HUDEP-2 (cell line): ENCODE data around the gene RBM47.
"Not testable (repeated sequence)": the region's sequence is repeated elsewhere in the genome, so short reads cannot be mapped to it uniquely, and the experiment has no call there.

Experiments
- DNase-seq, 76 experiments: peaks; one replicate each; lab custom pipeline; 2025; ENCODE audit not compliant: unreplicated experiment in 76 of 76; lab: John Stamatoyannopoulos, UW

Gene RBM47

DNA sequence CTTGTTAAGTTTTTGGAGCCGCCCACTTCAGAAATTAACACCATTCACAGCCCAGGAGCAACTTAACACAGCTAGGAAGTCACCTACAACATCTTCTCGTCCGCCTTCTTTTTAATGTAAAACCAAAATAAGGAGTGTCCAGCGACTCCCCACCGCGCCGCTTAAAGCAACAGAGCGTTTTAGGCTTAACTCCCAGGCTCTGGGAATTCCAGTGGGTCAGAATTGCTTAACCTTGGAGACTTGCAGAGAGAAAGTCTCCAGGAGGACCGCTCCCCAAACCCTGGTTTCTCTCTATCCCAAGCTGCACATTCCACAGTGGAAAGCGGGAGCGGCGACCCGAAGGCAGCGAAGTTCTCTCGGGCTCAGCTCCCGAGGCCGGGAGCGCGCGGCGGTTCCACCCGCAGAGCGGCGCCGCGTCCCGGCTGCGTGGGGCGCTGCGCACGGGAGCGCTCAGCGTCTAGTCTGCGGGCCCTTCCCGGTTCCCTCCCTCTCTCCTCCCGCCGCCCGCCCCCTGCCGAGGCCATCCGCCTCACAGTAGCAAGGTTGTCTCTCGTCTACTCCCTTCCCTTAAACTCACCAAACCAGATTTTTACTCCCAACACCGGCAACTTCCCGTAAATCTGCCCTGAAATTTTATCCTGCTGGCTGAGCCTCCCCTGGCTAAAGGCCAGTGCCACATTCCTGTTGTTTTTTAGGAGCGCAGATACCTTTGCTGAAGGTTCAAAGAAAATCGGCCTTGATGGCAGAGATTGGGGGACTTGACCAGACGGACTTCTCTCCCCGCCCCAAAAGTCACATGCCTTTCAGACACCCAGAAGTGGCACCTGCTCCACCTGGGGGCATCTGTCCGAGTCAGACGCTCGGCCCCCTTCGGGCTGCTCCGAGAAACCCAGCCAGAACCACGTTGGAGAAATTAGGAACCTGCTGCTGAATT lies at the start of gene RBM47:
Gene RBM47, minus strand, starts transcription at position 464 of the 934 bp plus-strand sequence. CDS start 190,971 bp downstream, outside the sequence.
- no peak for DNase-seq

DNA sequence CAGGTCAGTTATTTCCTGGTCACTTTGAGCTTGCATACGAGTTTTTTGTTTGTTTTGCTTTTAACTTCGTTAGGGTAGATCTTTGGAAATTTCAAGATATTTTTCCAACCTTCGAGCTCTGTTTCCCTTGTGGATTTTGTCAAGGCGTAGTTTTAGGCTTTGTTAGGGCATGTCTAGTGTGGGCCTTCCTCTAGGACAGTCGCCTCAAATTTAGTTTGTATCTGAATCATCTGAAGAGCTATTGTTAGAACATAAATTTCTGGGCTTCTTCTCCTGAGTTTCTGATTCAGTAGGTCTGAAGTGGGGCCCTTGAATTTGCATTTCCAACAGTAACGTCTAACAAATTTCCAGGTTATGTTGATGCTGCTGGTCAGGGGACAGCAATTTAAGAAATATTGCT lies 48.8 kb upstream of the RBM47 start:
- DNase-seq: no peak

DNA sequence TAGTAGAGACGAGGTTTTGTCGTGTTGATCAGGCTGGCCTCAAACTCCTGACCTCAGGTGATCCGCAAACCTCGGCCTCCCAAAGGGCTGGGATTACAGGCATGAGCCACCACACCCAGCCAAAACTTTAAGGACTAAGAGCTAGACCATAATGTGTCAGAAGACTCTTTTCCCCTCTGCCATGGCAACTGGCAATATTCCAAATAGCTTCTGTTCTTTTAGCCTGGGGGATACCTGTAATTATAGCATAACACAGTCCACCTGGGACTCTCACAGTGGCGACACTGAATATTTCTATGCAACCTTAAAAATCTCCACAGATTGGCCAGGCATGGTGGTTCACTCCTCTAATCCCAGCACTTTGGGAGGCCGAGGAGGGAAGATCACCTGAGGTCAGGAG lies 45.5 kb upstream of the RBM47 start:
- no peak for DNase-seq

DNA sequence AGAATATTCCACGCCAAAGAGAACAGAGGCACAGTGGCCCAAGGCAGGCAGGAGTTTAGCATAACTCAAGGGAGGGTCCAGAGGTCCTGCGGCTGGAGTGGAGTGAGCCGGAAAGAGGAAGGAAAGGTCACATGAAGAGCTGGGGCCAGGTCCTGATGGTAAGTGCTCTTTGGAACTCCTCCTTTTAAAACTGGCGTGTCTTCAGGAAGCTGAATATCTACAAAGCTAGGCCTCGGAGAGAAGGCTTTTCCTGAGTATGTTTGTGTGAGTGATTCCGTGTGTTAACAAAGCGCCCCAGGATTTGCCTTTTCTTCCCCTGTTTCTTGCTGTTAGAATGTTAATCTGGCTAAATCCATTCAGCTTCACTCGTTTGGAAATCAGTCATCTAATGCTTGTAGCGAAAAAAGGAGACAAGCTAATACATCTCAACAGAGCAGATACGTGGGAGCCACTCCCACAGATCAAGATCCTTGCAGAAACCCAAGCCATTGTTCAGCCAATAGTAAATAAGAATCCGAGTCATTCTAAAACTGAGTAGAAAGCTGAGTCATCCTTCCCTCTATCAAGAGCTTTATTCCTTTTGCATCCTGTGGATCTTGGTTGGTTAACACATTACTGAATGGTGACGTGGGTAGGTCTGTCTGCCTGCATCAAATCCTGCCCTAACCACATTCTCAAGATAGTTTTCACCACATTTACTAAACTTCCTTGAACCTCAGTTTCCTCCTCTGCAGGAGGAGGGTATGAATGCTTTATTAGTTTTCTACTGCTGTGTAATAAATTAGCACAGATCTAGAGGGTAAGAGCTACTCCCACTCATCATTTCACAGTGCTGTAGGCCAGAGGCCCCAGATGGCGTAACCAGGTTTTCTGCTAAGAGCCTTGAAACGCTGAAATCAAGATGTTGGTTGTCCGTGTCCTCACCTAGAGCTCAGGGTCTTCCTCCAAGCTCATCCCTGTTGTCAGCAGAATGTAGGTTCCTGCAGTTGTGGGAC lies 43.2 kb upstream of the RBM47 start:
- no peak for DNase-seq

DNA sequence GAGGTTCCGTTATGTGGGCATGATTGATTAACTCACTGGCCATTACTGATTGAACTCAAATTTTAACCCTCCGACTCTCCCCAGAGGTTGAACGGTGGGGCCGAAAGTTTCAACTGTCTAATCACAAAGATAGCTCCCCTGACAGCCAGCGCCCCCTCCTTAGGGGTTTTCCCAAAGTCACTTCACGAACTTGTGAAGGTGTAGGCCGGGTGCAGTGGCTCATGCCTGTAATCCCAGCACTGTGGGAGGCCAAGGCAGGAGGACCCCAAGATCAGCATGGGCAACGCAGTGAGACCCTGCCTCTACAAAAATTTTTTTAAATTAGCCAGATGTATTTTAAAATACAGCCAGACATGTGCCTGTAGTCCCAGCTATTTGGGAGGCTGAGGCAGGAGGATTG lies 39.8 kb upstream of the RBM47 start:
- DNase-seq: no peak

DNA sequence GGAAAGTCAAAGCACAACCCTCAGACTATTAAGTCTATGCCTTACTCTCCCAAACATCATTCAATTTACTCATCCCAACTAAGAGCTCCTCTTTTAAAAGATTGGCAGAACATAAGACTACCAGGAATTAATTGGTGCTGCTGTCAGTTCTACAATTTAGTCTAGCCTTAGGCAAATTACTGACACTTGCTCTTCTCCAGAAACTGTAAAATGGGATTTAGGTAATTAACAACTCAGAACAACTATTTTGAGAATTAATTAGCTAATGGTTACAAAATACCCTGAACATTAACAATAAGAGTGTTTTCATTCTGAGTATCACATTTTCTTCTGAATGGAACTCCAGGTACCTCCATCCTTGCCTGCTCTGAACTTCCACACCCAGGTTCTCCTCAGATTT lies 36.2 kb upstream of the RBM47 start:
- DNase-seq: no peak

DNA sequence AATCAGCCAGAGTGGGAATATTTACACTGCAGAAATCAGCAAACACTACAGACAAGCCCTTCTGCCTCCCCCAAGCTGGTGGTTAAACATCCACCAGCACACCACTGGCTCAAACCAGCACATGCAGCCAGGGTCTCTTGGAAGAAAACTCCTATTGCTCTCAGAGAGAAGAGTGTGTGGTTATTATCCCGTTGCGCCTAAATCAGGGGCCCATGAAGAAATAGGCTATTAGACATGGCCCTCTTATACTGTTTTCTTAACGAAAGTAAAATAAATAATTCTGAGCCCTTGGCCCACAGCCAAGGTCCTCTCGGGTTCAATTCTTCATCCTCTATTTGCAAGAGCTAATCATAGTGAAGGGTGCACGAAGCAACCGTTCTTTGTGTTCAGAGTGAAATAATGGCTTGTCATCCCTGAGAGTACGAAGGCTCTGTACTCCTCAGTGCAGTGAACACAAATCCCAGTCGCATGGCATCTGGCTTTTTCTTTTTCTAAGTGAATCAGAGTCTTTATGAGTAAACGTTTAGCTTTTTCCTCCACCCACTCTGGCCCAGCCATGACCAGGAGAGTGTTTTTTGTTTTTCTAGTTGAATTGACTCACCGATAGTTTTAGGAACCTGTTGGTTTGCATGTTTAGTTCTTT lies 33.4 kb upstream of the RBM47 start:
- DNase-seq: no peak

DNA sequence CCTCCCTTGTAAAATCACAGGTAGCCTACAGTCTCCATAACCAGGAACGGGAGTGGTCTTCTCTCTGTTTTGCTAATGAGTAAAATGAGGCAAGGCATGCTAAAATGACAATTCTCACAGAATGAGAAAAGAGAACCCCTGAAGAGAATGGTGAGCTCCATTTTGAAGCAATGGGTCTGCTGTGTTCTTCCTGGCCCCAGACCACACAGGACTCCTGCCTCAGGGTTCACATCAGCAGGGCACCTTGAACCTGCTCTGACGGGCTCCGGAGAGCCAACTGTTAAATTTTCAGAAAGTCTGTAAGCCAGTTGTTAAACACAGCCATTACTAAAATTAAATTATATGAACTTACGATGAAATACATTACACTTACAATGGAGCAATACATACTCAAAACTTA lies 32.1 kb upstream of the RBM47 start:
- DNase-seq: no peak

DNA sequence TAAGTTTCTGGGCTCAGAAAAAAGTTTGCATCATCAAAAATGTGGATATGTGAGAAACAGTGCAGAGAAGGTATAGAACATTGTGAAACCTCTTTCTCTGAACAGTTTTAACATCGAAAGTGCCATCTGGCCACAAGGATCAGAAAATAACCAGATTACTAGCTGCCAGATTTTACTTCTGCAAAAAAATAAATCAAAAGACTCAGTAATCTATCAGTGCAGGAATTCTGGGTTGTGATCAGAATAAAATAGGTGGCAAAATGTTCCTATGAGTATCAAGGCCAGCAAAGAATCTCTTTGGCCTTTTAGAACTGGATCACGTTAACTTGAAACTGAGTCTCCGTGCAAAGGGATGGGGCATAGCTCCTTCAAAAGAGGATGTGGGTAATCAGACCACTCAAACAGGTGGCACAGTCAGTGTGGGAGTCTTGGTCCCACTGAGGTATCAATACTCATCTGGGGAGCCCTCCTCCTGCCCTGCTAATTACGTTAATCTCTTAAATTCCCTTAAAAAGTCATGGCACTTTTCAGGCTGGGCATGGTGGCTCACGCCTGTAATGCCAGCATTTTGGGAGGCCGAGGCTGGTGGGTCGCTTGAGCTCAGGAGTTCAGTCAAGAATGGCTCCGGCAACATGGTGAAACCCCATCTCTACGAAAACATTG lies 26.7 kb upstream of the RBM47 start:
- no peak for DNase-seq

DNA sequence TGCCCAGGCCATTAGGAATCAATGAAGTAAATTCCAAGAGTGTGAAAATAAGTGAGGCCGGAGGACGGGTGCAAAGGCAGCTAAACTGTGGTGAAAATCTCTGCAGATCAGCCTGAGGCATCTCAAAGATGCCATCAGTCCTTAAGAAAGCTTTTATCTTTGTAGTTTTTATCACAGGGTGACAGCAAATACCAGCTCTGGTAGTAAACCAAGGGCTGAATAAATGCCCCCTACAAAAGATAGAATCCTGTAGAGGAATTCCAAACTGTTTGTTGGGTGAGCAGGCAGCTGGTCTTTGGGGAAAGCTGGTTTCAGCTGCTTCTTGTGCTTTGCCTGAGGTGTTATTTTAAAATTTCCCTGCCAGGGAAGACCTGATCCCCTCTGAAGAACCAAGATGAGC lies 21.6 kb upstream of the RBM47 start:
- no peak for DNase-seq

DNA sequence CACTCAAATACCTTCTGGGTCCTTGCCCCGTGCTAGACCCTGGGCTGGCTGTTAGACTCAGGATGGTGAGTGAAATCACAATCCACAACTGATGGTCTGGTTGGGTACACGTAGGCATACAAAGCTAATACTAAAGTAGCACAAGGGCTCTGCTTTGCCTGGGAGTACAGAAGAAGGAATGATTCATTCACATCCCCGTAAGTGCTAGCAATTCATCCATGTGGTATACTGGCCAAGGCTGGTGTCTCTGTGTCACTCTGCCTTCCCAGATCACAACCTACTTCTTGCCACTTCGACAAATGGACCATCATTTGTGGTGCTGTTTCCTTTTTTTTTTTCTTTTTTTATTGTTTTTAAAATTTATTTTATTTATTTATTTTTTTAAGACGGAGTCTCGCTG lies 19.7 kb upstream of the RBM47 start:
- no peak for DNase-seq

DNA sequence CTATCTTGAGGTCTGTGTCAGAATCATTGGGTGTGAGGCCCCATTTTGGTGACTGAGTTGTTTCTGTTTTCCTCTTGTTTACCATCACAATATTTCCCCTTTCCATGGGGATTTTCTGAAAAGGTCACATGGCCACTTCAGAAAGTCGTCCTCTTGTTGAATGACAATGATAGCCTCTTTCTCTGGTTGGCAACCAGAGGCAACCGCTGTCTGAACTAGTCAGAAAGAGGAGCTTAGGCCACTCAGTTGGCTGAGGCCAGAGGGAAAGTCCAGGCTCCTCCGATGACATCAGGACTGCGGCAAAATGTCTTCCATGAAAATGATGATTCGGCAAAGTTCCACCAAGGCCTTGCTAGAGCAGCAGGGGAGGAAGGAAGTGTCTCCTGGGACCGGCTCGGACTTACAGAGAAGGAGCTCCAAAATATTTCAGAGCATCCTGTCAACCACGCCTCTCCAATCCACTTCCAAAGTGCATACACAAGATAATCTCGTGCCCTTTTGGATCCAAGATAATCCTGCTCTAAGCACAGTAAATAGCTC lies 19.1 kb upstream of the RBM47 start:
- no peak for DNase-seq

DNA sequence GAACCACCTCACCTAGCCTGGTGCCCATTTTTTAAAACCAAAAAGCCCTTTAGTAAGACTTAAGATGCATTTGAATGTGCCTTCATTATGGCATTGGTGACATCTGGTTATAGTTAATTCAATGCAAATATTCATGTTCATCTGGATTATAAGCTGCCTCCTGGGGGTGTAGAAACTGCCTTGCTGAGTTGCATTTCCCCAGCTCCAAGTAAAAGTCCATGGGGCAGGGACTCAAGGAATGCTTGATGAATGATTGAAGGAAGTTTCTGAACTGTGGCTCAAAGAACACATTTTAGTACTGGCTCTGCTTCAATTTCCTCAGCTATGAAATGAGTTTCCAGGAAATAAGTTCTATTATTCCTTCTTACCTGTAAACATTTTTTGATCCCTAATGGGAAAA lies 18.5 kb upstream of the RBM47 start:
- DNase-seq: no peak

DNA sequence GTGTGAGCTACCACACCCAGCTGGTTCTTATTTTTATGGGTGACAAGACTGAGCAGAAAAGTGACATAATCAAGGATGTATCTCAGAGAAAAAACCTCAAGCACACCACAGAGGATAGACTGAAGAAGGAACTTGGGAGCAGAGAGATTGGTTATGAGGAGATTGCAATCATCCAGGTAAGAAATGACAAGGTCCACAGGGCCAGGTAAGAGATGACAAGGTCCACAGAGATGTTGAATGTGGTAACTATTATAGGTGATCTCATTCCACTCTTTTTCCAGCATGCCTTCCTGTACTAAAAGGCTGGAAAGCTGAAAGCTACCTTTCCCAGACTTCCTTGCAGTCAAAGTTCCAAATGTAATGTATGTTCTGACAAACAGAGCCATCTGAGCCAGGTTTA lies 15.9 kb upstream of the RBM47 start:
- DNase-seq: no peak

DNA sequence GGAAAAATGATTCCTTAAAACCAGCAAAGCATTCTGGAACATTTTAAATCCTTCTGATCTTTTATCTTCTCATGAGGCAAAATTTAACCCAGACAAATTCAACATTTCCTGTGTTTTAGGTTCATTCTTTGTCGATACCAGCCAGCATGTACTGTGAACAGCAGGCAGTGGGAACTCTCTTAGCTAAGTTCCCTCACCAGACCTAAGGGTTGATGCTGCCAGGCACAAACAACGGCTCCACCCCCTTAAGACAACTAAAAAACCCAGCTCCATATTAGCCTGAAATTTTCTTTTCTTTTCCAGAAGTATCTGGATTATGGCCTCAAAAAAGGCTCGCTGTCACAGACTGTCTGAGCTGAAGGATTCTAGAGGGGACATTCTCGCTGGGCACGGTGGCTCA lies 2.4 kb upstream of the RBM47 start:
- no peak for DNase-seq

DNA sequence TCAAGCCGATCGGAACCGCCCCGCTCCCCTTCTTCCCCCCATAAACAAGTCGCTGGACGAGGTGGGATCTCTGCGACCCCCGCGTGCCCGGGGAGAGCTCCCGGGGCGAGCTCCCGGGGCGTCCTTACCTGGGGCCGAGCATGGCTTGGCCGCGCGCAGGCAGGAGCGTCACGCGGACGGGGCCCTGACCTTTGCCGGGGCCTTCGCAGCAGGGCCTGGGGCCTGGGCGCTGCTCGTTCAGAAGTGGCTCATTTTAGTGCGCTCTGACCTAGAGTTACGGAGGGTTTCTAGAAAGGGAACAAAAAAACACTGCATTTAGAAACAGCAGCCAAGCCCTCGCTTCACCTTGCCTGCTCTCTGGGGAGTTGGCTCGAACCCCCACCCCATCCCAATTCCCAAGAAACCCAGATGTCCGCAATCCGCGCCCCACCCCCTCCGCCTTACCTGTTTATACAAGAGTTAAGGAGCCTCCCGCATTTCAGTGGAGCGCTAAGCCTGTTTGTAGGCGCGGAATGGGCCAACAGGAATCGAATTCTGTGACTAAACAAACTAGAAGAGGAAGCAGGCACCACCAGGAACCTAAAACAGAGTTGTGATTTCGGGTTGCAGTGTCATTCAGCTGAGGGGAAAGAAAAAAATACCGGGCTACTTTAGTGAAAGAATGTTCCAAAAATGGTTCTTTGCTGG lies 814 bp upstream of the RBM47 start:
- no peak for DNase-seq

DNA sequence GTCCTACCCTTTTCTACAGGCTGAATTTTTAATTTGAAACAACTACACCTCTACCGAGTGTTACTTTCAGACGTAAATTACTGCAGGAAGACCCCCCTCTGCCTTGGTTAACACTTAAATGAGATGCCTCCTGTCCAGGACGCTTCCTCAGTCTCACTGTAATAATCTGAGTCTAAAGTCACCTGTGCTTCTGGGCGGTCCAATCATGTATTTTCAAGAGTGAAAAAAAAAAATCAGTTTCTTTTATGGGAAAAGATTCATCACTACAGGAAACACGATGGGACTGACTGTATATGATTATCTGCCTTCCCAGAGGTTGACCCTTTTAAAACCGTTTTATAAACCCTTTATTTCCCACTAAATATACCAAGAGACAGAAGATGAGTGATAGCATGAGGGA lies 776 bp downstream of the RBM47 start:
- DNase-seq: no peak

DNA sequence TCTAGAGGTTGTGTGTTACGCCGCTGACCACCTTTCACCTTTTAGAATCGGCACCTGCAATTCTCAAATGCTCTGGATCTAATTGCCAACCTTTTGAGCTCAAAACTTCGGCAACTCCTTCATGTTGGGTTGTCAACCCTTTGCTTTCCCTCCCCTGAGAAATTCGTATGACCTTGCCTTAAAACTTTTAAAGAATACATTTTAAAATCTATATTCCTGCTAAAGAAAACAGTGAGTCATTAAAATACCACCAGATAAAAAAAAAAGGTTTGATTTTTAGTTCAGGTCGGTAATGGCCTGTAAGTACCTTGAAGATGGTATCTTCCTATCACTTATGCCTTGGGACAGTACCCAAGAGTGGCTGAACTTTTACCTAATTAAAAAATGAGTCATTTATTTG lies 1.3 kb downstream of the RBM47 start:
- not testable (repeated sequence) for DNase-seq

DNA sequence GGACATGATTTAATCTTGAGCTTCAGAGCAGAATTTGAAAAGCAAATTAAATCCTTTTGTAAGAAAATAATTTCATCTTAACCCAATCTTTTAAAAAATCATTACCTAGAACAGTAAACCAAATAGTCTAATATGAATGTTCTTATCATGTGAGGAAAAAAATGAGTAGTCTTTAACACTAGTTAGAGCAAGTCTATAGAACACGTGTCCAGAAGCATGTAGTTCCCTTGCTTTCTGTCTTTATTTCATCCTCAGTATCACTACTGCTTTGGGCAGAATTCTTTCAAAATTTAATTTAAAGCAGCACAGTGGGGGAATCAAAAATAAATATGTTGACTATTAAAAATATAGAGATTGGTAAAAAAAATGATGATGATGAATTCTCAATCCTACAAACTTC lies 2.1 kb downstream of the RBM47 start:
- DNase-seq: no peak
